ENCODE data around the gene HBS1L. TPM values are rescaled to one million over a fixed set of nuclear protein-coding genes. Genes with fewer than 3 reads are reported as not detected.

Gene HBS1L
- polyA plus RNA-seq, 3 donors, result 16.0 to 48.9 (median 36.3) TPM

GRCh38 chr6:135008941-135009290 is 45.7 kb downstream of the HBS1L start:
- Mint-ChIP-seq H3K27ac (no peak overlapping the region), H3K9me3 (no peaks in the 10 kb centered on the region), H3K4me3 (no peak overlapping the region), H3K4me1 (peaks cover 1% of the 10 kb centered on the region), H3K36me3 (peaks cover 12 to 32% of the 10 kb centered on the region in 2 donors), H3K27me3 (ENCODE audit: low read depth in 3 of 3) (peaks cover 0 to 2% (median 0%) of the 10 kb centered on the region in 3 donors)
- Histone ChIP-seq H3K27ac (ENCODE audit: low read depth in 1 of 2, low read length in 2 of 2) (no peak overlapping the region), H3K79me2 (ENCODE audit: insufficient read depth, low read length) (no peaks in the 10 kb centered on the region), H4K20me1 (ENCODE audit: insufficient read depth, low read length) (peaks cover 6% of the 10 kb centered on the region), H3K27me3 (ENCODE audit: control insufficient read depth in 2 of 2, insufficient read depth in 2 of 2, low read length in 2 of 2) (no peaks in the 10 kb centered on the region), H3K9me3 (replicated peaks in 1 of 2; ENCODE audit: control insufficient read depth in 1 of 2, insufficient read depth in 1 of 2, low read length in 2 of 2) (no peaks in the 10 kb centered on the region), H3K4me3 (replicated peaks in 1 of 3; ENCODE audit: low read depth in 2 of 3, low read length in 3 of 3) (no peak overlapping the region), H3K36me3 (replicated peaks in 1 of 2; ENCODE audit: control insufficient read depth in 1 of 2, insufficient read depth in 2 of 2, low read length in 2 of 2) (peaks cover 3 to 27% of the 10 kb centered on the region in 2 donors), H3K9ac (ENCODE audit: insufficient read depth, low read length, poor library complexity, severe bottlenecking) (no peak overlapping the region), H3K4me1 (ENCODE audit: control insufficient read depth in 1 of 2, insufficient read depth in 2 of 2, low read length in 2 of 2) (no peaks in the 10 kb centered on the region), H3K4me2 (replicated peaks; ENCODE audit: extremely low read depth, low read length, poor library complexity, severe bottlenecking) (no peak overlapping the region), H2AFZ (ENCODE audit: insufficient read depth, low read depth, low read length, poor library complexity, severe bottlenecking) (no peak overlapping the region)
- no peak for TF ChIP-seq CTCF (IDR thresholded peaks at IDR 0.05)
- intact Hi-C loops (cut with micrococcal nuclease), result no loop called here
- no CpG with 5 or more reads among the region's 1 CpG for WGBS (ENCODE audit: insufficient coverage)
- no peak for DNase-seq

- Histone ChIP-seq H3K27me3 (ENCODE audit: control insufficient read depth in 2 of 2, insufficient read depth in 2 of 2, low read length in 2 of 2) (no peaks in the 10 kb centered on the region), H3K9me3 (replicated peaks in 1 of 2; ENCODE audit: control insufficient read depth in 1 of 2, insufficient read depth in 1 of 2, low read length in 2 of 2) (no peaks in the 10 kb centered on the region), H3K79me2 (ENCODE audit: insufficient read depth, low read length) (no peaks in the 10 kb centered on the region), H2AFZ (ENCODE audit: insufficient read depth, low read depth, low read length, poor library complexity, severe bottlenecking) (no peak overlapping the region), H3K4me3 (replicated peaks in 1 of 3; ENCODE audit: low read depth in 2 of 3, low read length in 3 of 3) (no peak overlapping the region), H3K36me3 (replicated peaks in 1 of 2; ENCODE audit: control insufficient read depth in 1 of 2, insufficient read depth in 2 of 2, low read length in 2 of 2) (peaks cover 3 to 27% of the 10 kb centered on the region in 2 donors), H3K4me2 (replicated peaks; ENCODE audit: extremely low read depth, low read length, poor library complexity, severe bottlenecking) (no peak overlapping the region), H3K27ac (ENCODE audit: low read depth in 1 of 2, low read length in 2 of 2) (no peak overlapping the region), H4K20me1 (ENCODE audit: insufficient read depth, low read length) (peaks cover 2% of the 10 kb centered on the region), H3K9ac (ENCODE audit: insufficient read depth, low read length, poor library complexity, severe bottlenecking) (no peak overlapping the region), H3K4me1 (ENCODE audit: control insufficient read depth in 1 of 2, insufficient read depth in 2 of 2, low read length in 2 of 2) (no peaks in the 10 kb centered on the region)
- TF ChIP-seq CTCF (IDR thresholded peaks at IDR 0.05), result no peak
- Mint-ChIP-seq H3K27me3 (ENCODE audit: low read depth in 3 of 3) (peaks cover 0 to 2% (median 0%) of the 10 kb centered on the region in 3 donors), H3K4me1 (peaks cover 1% of the 10 kb centered on the region), H3K4me3 (no peak overlapping the region), H3K9me3 (no peaks in the 10 kb centered on the region), H3K27ac (no peak overlapping the region), H3K36me3 (peaks cover 12 to 32% of the 10 kb centered on the region in 2 donors)
- 97% methylated on average over 3 of the region's 6 CpGs for WGBS (ENCODE audit: insufficient coverage)
- DNase-seq, result no peak
- intact Hi-C loops (cut with micrococcal nuclease), result no loop called here
These were observed 46.3 kb downstream of the HBS1L start for GRCh38 chr6:135008072-135008940.
